ENCODE results near the gene CEACAM4.
"Not testable (repeated sequence)": the region's sequence is repeated elsewhere in the genome, so short reads cannot be mapped to it uniquely, and the experiment has no call there.

Gene CEACAM4

DNA sequence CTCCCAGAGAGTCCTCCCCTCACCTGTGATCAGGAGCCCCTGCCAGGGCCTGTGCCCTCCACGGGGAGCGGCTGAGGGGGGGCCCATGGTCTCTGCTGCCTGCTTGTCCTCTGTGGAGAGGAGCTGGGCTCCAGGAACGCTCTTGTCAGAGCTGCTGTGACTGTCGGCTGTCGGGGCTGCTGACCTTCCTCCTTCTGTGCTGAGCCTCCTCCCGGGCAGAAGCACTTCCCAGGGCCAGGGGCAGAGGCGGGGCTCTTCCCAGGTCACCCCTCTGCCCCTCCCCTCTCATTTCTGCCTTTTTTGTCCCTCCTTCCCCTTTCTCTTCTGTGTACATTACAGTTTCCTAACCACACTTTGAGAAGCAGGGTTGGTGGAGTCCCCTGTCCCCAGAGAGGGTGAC is at the start of gene CEACAM4:
CEACAM4 (minus strand) TSS at position 198 of the 400 bp plus-strand sequence; CDS start at position 87, 111 bp downstream.
- DNase-seq (ENCODE audit: low spot score) = no peak

DNA sequence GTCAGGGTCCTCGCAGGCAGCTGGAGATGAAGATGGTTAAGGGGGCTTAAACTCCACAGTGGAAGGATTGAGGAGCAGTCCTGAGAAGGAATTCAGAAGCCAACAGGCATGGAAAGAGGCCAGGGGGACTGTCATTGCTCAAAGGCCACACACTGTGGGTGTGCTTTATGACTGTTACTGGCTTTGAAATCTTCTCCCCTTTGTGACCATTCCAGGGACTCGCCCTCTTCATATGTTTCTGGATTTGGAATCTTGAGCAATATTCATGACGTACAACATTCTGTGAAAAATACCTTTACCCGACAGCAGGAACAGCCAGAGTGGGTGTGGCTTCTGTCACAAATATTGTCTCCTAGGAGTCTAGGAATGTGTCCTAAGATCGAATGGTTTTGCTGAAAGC is 44.6 kb upstream of the CEACAM4 start:
- no peak for DNase-seq (ENCODE audit: low spot score)

DNA sequence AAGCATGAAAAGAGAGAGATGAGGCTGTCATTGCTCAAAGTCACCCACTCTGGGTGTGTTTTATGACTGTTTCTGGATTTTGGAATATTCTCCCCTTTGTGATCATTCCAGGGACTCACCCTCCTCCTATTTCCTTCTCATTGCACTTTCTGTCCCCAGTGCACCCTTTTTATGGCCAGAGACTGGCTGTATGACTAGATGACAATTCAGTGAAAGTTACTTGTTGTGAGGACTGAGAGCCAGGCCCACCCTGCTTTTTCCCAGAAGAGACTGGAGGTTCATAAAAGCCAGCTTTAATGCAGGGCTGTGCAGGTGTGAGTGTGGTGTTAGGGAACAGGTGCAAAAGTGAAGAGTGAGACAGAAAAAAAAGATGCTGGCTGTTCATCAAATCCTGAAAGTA is 43.9 kb upstream of the CEACAM4 start:
- no peak for DNase-seq (ENCODE audit: low spot score)

DNA sequence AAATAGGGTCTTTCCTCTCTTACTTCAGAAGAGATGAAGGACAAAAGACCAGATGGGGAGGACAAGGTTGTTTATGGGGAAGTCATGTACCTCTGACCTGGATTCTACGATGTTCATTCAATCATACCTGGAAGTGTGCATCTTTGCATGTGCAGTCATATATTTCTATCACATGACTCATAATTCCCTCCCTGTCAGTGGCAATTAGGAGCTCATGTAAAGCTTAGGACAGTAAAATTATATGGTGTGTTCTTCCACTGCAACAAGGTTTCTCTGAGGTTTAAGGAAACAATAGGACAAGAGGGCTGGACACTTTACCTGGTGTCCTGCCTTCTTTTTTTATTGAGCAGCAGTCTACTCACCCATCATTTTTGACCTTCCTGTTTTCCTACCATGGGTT is 41.4 kb upstream of the CEACAM4 start:
- no peak for DNase-seq (ENCODE audit: low spot score)

DNA sequence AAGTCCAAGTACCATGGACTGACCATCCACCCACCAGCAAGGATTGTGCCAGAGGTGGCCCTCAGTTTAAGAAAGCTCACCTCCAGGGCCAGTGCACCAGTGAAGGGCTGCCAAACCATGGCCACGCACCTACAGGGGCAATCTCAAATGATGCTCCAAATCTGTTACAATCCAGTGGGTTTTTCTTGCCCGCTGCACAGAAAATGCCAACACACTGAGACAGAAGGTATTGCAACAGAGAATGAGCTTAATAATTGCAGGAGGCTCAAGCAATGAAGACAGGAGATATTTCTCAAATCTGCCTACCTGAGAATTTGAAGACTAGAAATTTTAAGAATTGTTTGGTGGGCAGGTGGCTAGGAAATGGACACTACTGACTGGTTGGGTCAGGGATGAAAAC is 39.2 kb upstream of the CEACAM4 start:
- DNase-seq (ENCODE audit: low spot score) = no peak

DNA sequence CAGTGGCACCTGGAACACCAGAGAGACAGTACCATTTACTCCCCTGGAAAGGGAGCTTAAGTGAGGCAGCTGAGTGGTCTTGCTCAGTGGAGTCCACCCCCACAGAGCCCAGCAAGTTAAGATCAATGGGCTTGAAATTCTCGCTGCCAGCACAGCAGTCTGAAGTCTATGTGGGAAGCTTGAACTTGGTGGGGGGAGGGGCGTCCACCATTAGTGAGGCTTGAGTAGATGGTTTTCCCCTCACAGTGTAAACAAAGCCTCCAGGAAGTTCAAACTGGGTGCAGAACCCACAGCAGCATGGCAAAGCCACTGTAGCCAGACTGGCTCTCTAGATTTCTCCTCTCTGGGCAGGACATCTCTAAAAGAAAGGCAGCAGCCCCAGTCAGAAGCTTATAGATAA is 30.3 kb upstream of the CEACAM4 start:
- DNase-seq (ENCODE audit: low spot score) = no peak

DNA sequence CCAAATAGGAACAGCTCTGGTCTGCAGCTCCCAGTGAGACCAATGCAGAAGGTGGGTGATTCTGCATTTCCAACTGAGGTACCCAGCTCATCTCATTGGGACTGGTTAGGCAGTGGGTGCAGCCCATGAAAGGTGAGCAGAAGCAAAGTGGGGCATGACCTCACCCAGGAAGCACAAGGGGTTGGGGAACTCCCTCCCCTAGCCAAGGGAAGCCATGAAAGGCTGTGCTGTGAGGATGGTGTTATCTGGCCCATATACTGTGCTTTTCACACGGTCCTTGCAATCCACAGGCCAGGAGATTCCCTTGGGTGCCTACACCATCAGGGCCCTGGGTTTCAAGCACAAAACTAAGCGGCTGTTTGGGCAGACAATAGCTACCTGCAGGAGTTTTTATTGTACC is 29.9 kb upstream of the CEACAM4 start:
- DNase-seq (ENCODE audit: low spot score) = not testable (repeated sequence)

DNA sequence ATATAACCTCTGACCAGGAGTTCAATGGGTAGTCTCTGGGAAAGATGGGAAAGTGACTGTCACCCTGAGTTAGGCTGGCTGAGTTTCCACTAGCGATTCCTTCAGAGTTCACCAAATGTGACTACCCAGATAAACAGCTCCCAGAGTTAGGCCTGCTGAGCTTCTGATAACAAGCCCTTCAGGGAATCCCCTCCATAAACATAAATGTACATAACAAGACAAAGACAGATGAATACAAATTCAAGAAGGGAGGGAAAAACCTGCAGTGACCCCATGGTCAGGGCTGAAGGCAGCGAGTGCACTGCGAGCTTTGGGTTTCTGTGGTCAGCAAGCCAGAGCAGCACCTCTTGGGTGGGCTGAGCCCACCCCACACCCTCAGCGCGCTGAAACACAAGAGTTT is 25.4 kb upstream of the CEACAM4 start:
- DNase-seq (ENCODE audit: low spot score) = no peak

DNA sequence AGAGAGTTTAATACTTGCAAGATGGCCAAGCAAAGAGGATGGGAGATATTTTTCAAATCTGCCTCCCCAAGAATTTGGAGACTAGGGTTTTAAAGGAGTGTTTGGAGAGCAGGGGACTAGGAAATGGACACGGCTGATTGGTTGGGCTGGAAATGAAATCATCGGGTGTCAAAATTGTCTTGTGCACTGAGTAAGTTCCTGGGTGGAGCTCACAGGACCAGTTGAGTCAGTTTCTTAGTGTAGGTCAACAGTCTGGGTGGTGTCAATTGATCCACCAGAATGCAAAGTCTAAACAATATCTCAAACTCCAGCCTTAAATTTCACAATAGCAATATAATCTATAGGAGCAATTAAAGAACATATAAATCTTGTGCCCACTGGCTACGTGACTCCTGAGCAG is 23.0 kb upstream of the CEACAM4 start:
- DNase-seq (ENCODE audit: low spot score) = no peak

DNA sequence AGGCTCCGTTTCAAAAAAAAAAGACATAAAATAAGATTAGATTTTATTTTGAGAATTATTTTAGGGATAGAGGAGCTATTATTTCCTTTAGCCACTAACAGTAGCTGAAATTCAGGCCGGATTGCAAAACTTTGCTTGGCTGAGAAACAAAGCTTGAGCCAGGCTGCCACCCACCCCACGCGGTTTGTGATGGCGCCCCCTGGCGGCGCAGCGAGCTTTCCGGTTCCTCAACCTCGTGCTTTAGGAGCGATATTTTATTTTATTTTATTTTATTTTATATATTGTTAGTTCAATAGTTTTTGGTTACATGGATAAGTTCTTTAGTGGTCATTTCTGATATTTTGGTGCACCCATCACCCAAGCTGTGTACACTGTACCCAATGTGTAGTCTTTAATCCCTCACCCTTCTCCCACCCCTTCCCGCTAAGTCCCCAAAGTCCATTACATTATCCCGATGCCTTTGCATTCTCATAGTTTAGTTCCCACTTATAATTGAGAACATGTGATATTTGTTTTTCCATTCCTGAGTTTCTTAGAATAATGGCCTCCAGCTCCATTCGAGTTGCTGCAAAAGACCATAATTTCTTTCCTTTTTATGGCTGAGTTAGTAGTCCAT is 19.8 kb upstream of the CEACAM4 start:
- DNase-seq (ENCODE audit: low spot score) = peak; percentile 44

DNA sequence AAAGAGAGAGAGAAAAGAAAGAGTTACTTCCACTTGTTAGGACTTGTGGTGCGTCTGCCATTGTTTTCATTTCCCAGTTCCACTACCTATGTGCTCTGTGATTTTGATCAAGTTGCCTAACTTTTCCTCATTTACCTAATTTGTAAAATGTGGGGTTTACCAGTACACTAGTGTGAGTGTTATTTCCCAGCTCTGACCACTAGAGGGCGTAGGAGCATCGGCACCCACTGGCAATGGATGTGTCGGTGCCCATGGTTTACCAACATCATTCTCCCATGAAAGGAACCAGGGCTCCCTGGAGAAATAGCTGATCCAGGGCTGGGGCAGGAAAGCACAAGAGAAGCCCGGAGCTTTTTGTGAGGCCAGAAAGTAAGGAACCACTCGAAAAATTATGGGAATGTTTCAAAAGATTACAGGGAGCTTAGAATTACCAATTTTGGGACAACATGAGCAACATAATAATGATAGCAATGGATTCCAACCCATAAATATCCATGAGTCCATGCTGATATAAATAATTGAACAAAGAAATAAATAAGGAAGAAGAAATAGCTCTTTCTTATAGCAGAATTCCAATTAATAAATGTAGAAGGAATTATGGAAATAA is 15.1 kb upstream of the CEACAM4 start:
- DNase-seq (ENCODE audit: low spot score) = peak; percentile 80

DNA sequence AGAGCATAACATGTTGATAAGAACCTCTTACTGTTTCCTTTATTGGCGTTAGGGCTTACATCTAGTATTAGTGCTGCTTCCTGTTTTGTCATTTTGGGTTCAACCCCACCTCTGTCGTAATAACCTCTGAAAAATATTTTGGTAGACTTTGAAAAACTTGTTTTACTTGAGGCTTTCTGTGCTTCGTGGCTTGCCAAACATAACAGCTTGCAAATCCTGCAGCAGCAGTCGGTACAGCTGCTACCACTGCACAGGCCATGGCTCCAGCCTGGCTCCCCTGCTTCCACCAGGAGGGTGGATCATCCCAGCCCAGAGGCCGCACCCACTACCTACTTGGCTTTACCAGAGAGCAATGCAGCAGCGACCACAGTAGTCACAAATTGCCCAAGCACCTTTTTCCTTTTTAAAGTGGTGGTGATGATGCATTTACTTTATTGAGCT is 11.8 kb upstream of the CEACAM4 start:
- no peak for DNase-seq (ENCODE audit: low spot score)

DNA sequence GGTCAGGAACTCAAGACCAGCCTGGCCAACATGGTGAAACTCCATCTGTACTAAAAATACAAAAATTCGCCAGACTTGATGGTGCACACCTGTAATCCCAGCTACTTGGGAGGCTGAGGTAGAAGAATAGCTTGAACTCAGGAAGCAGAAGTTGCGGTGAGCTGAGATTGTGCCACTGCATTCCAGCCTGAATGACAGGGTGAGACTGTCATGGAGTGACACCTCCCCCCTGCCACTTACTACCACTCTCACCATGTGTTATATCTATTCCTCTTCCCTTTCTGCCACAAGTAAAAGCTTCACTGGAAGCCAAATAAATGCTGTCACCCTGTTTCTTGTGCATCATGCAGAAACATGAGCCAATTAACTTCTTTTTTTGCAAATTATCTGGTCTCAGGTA is 10.6 kb upstream of the CEACAM4 start:
- no peak for DNase-seq (ENCODE audit: low spot score)

DNA sequence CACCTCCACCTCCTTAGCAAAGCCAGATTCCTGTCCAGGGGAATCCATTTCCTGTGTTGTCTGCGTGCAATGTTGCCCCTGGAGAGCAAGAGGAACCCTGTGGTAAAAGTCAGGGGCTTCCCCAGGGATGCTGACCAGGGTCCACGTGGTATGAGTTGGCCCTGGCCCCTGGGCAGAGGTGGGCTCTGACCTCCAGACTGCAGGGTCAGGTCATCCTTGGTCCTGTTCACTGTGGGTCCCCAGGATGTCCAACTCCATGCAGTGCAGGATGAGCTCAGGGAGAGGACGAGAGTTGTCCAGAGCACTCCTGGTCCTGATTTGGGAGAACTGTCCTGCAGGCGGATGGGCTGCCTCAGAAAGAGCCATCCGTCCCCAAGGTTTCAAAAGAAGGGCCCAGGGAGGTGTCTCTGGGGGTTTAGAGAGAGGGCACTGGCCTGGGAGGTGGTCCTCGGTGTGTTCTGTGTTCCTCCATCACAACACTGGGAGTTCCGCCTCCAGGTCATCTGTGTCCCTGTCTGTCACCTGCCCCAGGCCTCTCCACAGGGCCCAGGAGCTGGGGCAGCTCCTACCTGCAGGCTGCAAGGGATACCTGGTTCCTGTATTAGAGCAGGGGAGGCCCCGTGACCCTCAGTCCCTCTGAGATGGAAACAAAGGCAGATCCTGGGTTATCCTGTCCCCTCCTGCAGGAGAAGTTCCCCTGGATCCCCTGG is 1.2 kb upstream of the CEACAM4 start:
- no peak for DNase-seq (ENCODE audit: low spot score)

DNA sequence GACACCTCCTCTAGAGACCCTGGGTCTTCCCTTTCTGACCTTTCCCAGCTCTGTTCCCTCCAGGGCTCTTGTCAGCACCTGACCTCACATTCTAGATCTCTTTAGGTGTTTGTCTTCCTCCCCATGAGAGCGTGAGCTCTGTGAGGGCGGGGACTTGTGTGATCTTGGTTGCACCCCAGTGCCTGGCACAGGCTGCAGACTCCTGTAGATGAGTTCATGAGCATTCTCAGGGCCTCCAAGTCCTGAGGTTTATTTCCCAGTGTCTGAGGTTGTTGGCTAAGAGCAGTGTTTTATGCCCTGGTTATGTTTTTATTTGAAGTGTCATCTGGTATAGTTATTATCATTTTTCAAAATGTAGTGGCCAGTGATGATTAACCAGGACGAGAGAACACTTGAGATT is 596 bp downstream of the CEACAM4 start:
- DNase-seq (ENCODE audit: low spot score) = no peak

DNA sequence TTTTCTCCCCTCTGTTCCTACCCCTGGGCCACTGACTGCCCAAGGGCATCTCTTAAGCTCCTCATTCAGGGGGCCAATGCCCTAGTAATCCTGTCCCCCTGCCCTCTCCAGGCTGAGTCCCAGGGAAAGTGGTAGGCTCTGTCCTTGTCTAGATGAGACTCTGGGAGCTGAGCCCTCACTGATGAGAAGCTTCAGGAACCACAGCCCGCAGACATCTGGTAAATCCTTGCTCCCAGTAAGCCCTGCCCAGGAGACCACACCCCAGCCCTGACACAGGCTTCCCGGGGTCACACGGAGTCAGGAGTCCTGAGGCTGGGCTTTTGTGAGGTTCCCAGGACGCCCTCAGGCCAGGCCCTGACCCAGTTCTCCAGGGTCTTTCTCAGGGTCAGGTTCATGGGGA is 1.9 kb downstream of the CEACAM4 start:
- no peak for DNase-seq (ENCODE audit: low spot score)

DNA sequence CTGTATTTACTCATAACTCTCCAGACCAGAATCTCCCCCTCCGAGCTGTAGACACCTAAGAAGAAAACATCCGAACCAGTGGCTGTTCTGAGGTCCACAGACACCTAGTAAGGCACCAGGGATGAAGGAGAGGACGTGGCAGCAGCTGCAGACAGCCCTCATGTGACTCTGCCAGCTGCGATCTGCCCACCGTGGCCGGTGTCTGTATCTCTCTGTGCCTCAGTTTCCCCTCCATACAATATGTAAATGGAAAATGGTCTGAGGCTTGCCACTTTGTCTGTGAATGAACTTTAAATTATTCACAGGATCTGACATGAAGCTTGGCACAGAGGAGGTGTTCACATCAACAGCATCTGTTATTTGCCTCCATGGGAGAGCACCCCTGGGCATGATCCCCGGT is 2.4 kb downstream of the CEACAM4 start:
- no peak for DNase-seq (ENCODE audit: low spot score)

DNA sequence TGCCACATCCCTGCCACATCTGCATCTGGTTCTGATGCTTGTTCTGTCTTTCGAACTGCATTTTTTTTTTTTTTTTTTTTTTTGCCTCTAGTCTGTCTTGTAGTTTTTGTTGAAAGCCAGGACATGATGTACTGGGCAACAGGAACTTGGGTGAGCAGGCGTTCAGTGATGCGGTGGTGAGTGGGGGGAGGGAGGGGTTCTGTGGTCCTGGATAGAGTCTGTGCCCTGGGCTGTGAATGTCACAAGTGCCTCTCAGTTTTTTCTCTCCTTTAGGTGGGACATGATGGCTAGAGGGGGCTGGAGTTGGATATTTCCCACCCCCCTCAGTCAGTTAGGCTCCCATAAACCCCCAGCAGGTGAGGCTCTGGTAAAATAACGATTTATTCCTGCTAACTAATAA is 3.5 kb downstream of the CEACAM4 start:
- no peak for DNase-seq (ENCODE audit: low spot score)

DNA sequence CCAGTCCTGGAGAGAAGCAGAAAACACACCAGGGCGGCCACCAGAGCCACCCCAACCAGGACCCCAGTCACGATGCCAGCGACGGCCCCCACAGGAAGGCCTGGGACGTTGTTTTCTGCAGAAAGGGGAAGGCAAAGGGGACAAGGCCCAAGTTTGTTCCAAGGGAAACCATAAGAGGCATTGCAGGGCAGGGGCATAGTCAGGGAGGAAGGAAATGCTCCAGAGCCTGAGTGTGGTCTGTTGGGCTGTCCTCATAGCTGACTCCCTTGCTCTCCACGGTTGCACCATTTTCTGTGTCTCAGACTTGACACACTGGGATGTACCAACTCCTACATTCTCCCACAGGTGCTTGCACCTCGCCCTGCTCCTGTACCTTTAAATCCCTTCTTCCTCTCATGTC is 5.2 kb downstream of the CEACAM4 start:
- no peak for DNase-seq (ENCODE audit: low spot score)

DNA sequence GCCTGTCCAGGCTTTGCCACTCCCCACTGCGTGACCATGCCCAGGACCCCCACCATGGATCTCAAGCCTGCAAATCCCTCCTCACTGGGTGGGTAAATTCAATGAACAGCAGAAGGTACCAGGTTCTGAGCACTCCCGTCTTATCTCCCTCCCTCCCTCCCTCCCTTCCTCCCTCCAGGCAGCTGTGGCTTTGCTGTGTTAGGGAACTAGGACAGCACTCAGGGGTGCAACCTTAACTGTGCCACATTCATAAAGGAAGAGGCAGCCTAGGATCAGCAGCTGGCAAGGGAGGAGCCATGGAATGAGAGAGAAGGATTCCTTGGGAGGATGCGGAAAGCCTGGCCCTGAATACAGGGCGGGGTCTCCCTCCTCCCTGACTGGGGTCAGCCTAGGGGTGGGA is 5.6 kb downstream of the CEACAM4 start:
- DNase-seq (ENCODE audit: low spot score) = no peak

DNA sequence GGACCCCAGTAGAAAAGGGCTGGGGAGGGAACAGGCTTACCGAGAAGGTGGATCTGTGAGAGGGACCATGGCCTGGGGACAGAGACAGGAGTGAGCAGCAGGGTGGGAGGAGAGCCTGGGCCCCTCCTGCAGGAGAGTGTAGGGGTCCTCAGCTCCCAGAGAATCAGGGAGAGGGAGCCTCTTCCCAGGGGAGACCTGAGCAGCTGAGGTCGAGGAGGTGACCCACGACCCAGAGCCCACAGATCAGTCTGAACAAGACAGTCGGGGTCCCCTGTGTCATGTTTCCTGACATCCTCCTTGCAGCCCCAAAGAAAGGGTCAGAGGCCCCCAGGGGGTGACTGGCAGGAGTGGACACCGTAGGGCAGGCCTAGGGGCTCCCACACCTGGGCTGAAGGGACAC is 6.7 kb downstream of the CEACAM4 start:
- no peak for DNase-seq (ENCODE audit: low spot score)

DNA sequence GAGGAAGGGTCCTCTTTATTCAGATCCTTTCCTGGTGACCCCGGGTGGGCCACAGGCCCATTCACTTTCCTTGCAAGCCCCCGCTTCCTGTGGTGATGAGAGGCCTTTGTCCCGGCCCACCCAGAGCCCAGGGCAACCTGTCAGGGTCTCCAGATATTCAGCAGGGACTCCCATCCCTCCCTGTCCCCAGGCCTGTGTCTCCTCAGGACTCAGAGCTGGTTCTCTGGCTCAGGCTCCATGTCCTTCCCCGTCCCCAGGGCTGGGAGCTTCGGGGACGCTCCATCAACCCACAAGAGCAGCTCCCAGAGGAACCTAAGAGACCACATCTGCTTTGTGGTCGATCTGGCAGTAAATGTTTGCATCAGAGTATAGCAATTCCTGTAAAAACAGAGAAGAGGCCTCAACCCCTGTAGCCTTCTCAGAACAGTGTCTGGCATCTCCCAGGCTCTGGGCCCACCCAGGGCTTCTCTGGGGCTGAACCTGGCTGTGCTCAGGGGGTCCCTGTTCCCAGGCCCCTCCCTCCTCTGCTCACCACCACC is 7.8 kb downstream of the CEACAM4 start:
- DNase-seq (ENCODE audit: low spot score) = no peak

Data from iPS-NIHi11 (cell line).